HepG2 (cell line): ENCODE measurements around the gene DNAI4. TPM values are rescaled to one million over a fixed set of nuclear protein-coding genes. Genes with fewer than 3 reads are reported as not detected.

Experiments used
- ATAC-seq: fragments of 200-7000 bp; cut with Tn5 transposase; 3 replicates; pipeline ENCODE4 v1.9.1; 2020; ENCODE audit warnings: mild to moderate bottlenecking, moderate library complexity
- BruUV-seq: library from RNA; stranded (reverse); fragments of 400-500 nt; replicated peaks from 2 replicates; lab custom pipeline; 2021; lab: Mats Ljungman, UMichigan
- CTCF ChIA-PET: fragments of 300-600 bp; formaldehyde crosslinking; extraction: SDS; loops from one replicate; lab custom pipeline; 2021; ENCODE audit warnings: low total read pairs, inconsistent platforms, low intra/inter-chr PET ratio; lab: Yijun Ruan, JAX
- POLR2A ChIA-PET: fragments of 350-600 bp; sonication (Branson Sonifier 250); formaldehyde crosslinking; loops from one replicate; lab custom pipeline; 2020; ENCODE audit warnings: antibody characterized with exemption, inconsistent platforms; lab: Yijun Ruan, JAX
- DNase-seq: peaks from one replicate; pipeline ENCODE4 v3.0.0-alpha.2; 2015; ENCODE audit warnings: low spot score
- FAIRE-seq: peaks from 3 replicates; lab custom pipeline; 2011; peaks lifted over from hg19 to GRCh38; lab: Jason Lieb, UNC
- H2AFZ ChIP-seq: one replicate; pipeline ENCODE4 v1.6.1; 2011; ENCODE audit warnings: low read length, inconsistent platforms
- H3K27ac ChIP-seq: fragments of 300-600 bp; 3 replicates; pipeline ENCODE4 v1.8.0; 2011; ENCODE audit warnings: mixed run types, mild to moderate bottlenecking, mixed read lengths, low read length, inconsistent platforms; ENCODE audit not compliant: insufficient read depth; ENCODE audit errors: extremely low read length
- H3K27me3 ChIP-seq, 2 experiments: fragments of 200-600 bp in 1 of 2; 2 replicates in 1 of 2; 3 replicates in 1 of 2; pipeline versions ENCODE4 v1.6.0 to v1.8.0; 2011; ENCODE audit warnings: low read length in 2 of 2, mild to moderate bottlenecking in 2 of 2, moderate library complexity in 2 of 2, inconsistent platforms in 1 of 2; ENCODE audit not compliant: insufficient read depth in 2 of 2, control insufficient read depth in 1 of 2
- H3K36me3 ChIP-seq, 2 experiments: fragments of 200-600 bp in 1 of 2; replicated peaks in 1 of 2; 2 replicates in 1 of 2; 3 replicates in 1 of 2; pipeline versions ENCODE4 v1.5.1 to v1.8.0; 2011; ENCODE audit warnings: low read length in 2 of 2, inconsistent platforms in 1 of 2; ENCODE audit not compliant: insufficient read depth in 2 of 2, control insufficient read depth in 1 of 2
- H3K4me1 ChIP-seq: 2 replicates; pipeline ENCODE4 v1.5.1; 2012; ENCODE audit warnings: low read length, inconsistent platforms; ENCODE audit not compliant: insufficient read depth
- H3K4me2 ChIP-seq: 2 replicates; pipeline ENCODE4 v1.6.0; 2011; ENCODE audit warnings: low read depth, low read length, inconsistent platforms
- H3K4me3 ChIP-seq, 3 experiments: fragments of 200-600 bp in 1 of 3; sonication (generic), shearing (Covaris generic) in 1 of 3; replicated peaks in 1 of 3; 2 replicates each; pipeline ENCODE4 v1.5.1; 2011 to 2016; ENCODE audit warnings: low read length in 3 of 3, inconsistent platforms in 2 of 3, low read depth in 2 of 3, mild to moderate bottlenecking in 2 of 3, control low read depth in 1 of 3, mixed read lengths in 1 of 3; ENCODE audit not compliant: insufficient read depth in 1 of 3
- H3K79me2 ChIP-seq: one replicate; pipeline ENCODE4 v1.6.1; 2011; ENCODE audit warnings: low read length, inconsistent platforms; ENCODE audit not compliant: insufficient read depth
- H3K9ac ChIP-seq: 2 replicates; pipeline ENCODE4 v1.6.0; 2011; ENCODE audit warnings: mild to moderate bottlenecking, low read depth, low read length, inconsistent platforms; ENCODE audit not compliant: insufficient read depth
- H3K9me3 ChIP-seq: 2 replicates; pipeline ENCODE4 v1.5.1; 2012; ENCODE audit warnings: mild to moderate bottlenecking, low read length
- H4K20me1 ChIP-seq: 2 replicates; pipeline ENCODE4 v1.6.0; 2011; ENCODE audit warnings: inconsistent platforms, mild to moderate bottlenecking, low read length, moderate library complexity; ENCODE audit not compliant: insufficient read depth
- ATF4 ChIP-seq, 2 experiments: fragments of 450-650 bp in 1 of 2; sonication (generic) in 1 of 2; formaldehyde crosslinking; IDR thresholded peaks; 2 replicates each; pipeline versions ENCODE4 v1.5.0 to v1.8.0; 2020 to 2022; ENCODE audit warnings: mild to moderate bottlenecking in 1 of 2, missing genetic modification reagents in 1 of 2
- CENPX ChIP-seq: sonication (generic); formaldehyde crosslinking; IDR thresholded peaks from 2 replicates; pipeline ENCODE4 v1.9.0; 2021; ENCODE audit warnings: mild to moderate bottlenecking, missing genetic modification reagents, moderate library complexity
- FOXA1 ChIP-seq, 2 experiments: fragments of 450-650 bp in 1 of 2; sonication (generic) in 1 of 2; formaldehyde crosslinking in 1 of 2; IDR thresholded peaks; 2 replicates each; pipeline versions ENCODE4 v1.4.0 to v1.6.1; 2016 to 2020; ENCODE audit warnings: missing genetic modification reagents in 1 of 2
- GMEB1 ChIP-seq: sonication (generic); formaldehyde crosslinking; IDR thresholded peaks from 2 replicates; pipeline ENCODE4 v1.5.1; 2020; ENCODE audit warnings: missing genetic modification reagents, mild to moderate bottlenecking, borderline replicate concordance
- KDM3A ChIP-seq: IDR thresholded peaks from 2 replicates; pipeline ENCODE4 v1.6.1; 2018; ENCODE audit warnings: low read depth, missing compliant biosample characterization
- KDM5B ChIP-seq: sonication (generic); formaldehyde crosslinking; IDR thresholded peaks from 2 replicates; pipeline ENCODE4 v1.4.0; 2020; ENCODE audit warnings: missing genetic modification reagents, mild to moderate bottlenecking, borderline replicate concordance
- RBM39 ChIP-seq: fragments of 200-400 bp; formaldehyde crosslinking; IDR thresholded peaks from one replicate; pipeline ENCODE4 v1.6.1; 2018; ENCODE audit warnings: antibody characterized with exemption, mild to moderate bottlenecking, low read depth, low read length; ENCODE audit not compliant: poor library complexity, severe bottlenecking
- SIX1 ChIP-seq: sonication (generic); formaldehyde crosslinking; IDR thresholded peaks from 2 replicates; pipeline ENCODE4 v1.4.0; 2020; ENCODE audit warnings: missing genetic modification reagents, borderline replicate concordance
- SOX5 ChIP-seq: IDR thresholded peaks from 2 replicates; pipeline ENCODE4 v1.6.1; 2016; ENCODE audit warnings: borderline replicate concordance
- ZFP36L2 ChIP-seq: sonication (generic); formaldehyde crosslinking; IDR thresholded peaks from 2 replicates; pipeline ENCODE4 v1.4.0; 2020; ENCODE audit warnings: missing genetic modification reagents
- ZNF207 ChIP-seq: fragments of 450-650 bp; IDR thresholded peaks from 2 replicates; pipeline ENCODE4 v1.6.1; 2016; ENCODE audit warnings: antibody characterized with exemption, borderline replicate concordance
- ZNF253 ChIP-seq: sonication (generic); formaldehyde crosslinking; IDR thresholded peaks from 2 replicates; pipeline ENCODE4 v1.8.0; 2022; ENCODE audit warnings: mild to moderate bottlenecking, missing genetic modification reagents, borderline replicate concordance
- ZNF296 ChIP-seq: sonication (generic); formaldehyde crosslinking; conservative IDR thresholded peaks from 2 replicates; pipeline ENCODE4 v1.5.0; 2020; ENCODE audit warnings: mild to moderate bottlenecking, missing genetic modification reagents
- ZNF33B ChIP-seq: sonication (generic); formaldehyde crosslinking; IDR thresholded peaks from 2 replicates; pipeline ENCODE4 v1.5.1; 2020; ENCODE audit warnings: mild to moderate bottlenecking, missing genetic modification reagents
- ZNF567 ChIP-seq: sonication (generic); formaldehyde crosslinking; IDR thresholded peaks from 2 replicates; pipeline ENCODE4 v1.8.1; 2023; ENCODE audit warnings: mild to moderate bottlenecking, missing genetic modification reagents, borderline replicate concordance
- WGBS: methylation state at CpG from one replicate; pipeline ENCODE4 v1.1.6; 2017; ENCODE audit warnings: low lambda C conversion rate; 5-methylcytosine and 5-hydroxymethylcytosine counted together
- in situ Hi-C: cut with HindIII; loops from 2 replicates; pipeline ENCODE4 v1.10.0; 2017; ENCODE audit warnings: low pct_unique_long_range_greater_than_20kb; ENCODE audit not compliant: extremely low pct_ligation_motif_present
- intact Hi-C: fragments of 100-400 bp; cut with micrococcal nuclease; formaldehyde crosslinking; loops from one replicate; pipeline ENCODE4 v1.10.0; 2022; ENCODE audit not compliant: unreplicated experiment
- polyA plus RNA-seq, 8 experiments: library from polyadenylated mRNA; depleted of rRNA in 3 of 8; stranded (reverse) in 7 of 8; unstranded in 1 of 8; fragments of >200 nt; fragmentation: Illumina TruSeq in 4 of 8; extraction: Trizol in 4 of 8; gene quantifications; 2 replicates each; pipeline versions ENCODE4 v1.2.1 to v1.2.3, GENCODE V29; 2011 to 2016; ENCODE audit warnings: low read depth in 4 of 8, missing spikeins in 1 of 8, mixed read lengths in 1 of 8; ENCODE audit not compliant: insufficient read depth in 1 of 8
- total RNA-seq, 5 experiments: library from RNA; depleted of rRNA; stranded (reverse); fragments of >200 nt; fragmentation: Illumina TruSeq; extraction: Trizol; gene quantifications; 2 replicates each; pipeline ENCODE4 v1.2.3, GENCODE V29; 2016; ENCODE audit warnings: low read depth in 1 of 5

The DNAI4 gene
- total and polyA plus RNA-seq, 2 of the 13 experiments (the other 11 are each of a cell fraction or from before 2014, with no cell fraction given), result 0.04 to 0.08 TPM

GRCh38 chr1:66769512-66770229 is 155.0 kb downstream of the DNAI4 start:
- POLR2A ChIA-PET, result no interaction called here
- TF ChIP-seq ZNF207, result no peak
- no peak for TF ChIP-seq ZNF296 (CRISPR knock-in tag)
- no peak for TF ChIP-seq ZFP36L2
- TF ChIP-seq ZNF33B (CRISPR knock-in tag), result no peak
- TF ChIP-seq SIX1 (CRISPR knock-in tag), result no peak
- TF ChIP-seq ZNF253 (CRISPR knock-in tag), result no peak
- TF ChIP-seq CENPX (CRISPR knock-in tag), result no peak
- TF ChIP-seq ZNF567 (CRISPR knock-in tag), result no peak
- TF ChIP-seq KDM5B (CRISPR knock-in tag), result no peak
- TF ChIP-seq KDM3A (CRISPR knock-in tag), result no peak
- TF ChIP-seq SOX5 (CRISPR knock-in tag), result no peak
- no peak for TF ChIP-seq GMEB1
- no peak for TF ChIP-seq FOXA1 (IDR thresholded peaks at IDR 0.05)
- no peak for TF ChIP-seq FOXA1 (CRISPR knock-in tag; IDR thresholded peaks at IDR 0.05)
- no peak for TF ChIP-seq RBM39
- TF ChIP-seq ATF4 (CRISPR knock-in tag; IDR thresholded peaks at IDR 0.05), result no peak

More at GRCh38 chr1:66769512-66770229, 155.0 kb downstream of the DNAI4 start:
- WGBS, result 34% methylated on average over 7 of the region's 7 CpGs
- Histone ChIP-seq H3K4me3 (no peak overlapping the region), H3K27me3 (no peaks in the 10 kb centered on the region), H3K9me3 (no peaks in the 10 kb centered on the region), H2AFZ (no peak overlapping the region), H3K4me1 (no peaks in the 10 kb centered on the region), H3K27ac (no peak overlapping the region), H3K9ac (no peak overlapping the region), H3K36me3 (no peaks in the 10 kb centered on the region), H3K79me2 (no peaks in the 10 kb centered on the region), H3K4me2 (no peak overlapping the region), H4K20me1 (no peaks in the 10 kb centered on the region)
- BruUV-seq, result no TSS peak
- ATAC-seq (no peak), FAIRE-seq (no peak), DNase-seq (no peak)
- intact Hi-C loops (loop anchor here (5.0 kb wide), 1 partner anchor 158 kb away; no protein-coding TSS in a partner anchor), in situ Hi-C loops (loop anchor here (10.0 kb wide), 1 partner anchor 375 kb away; no protein-coding TSS in a partner anchor)
- CTCF ChIA-PET, result no interaction called here
